H7 (cell line): ENCODE measurements around the gene LRP4. TPM values are rescaled to one million over a fixed set of nuclear protein-coding genes. Genes with fewer than 3 reads are reported as not detected.
"Not testable (repeated sequence)": the region's sequence is repeated elsewhere in the genome, so short reads cannot be mapped to it uniquely, and the experiment has no call there.

ENCODE experiments used
- DNase-seq: peaks from one replicate; pipeline ENCODE4 v3.0.0; 2012
- H3K27me3 ChIP-seq: 2 replicates; pipeline ENCODE4 v1.6.0; 2011; ENCODE audit warnings: mild to moderate bottlenecking, low read length; ENCODE audit not compliant: control insufficient read depth, insufficient read depth
- H3K36me3 ChIP-seq: replicated peaks from 2 replicates; pipeline ENCODE4 v1.5.1; 2011; ENCODE audit warnings: low read length; ENCODE audit not compliant: control insufficient read depth, insufficient read depth
- H3K4me3 ChIP-seq: 2 replicates; pipeline ENCODE4 v1.5.1; 2011; ENCODE audit warnings: low read depth, mild to moderate bottlenecking, control low read depth, low read length, moderate library complexity; ENCODE audit not compliant: insufficient read depth
- total RNA-seq: library from RNA; depleted of rRNA; stranded (reverse); fragments of >200 nt; shearing (Covaris generic); gene quantifications from 2 replicates; pipeline ENCODE4 v1.2.3, GENCODE V29; 2014

The LRP4 gene
- total RNA-seq, 1 experiment from 2014 or later = 16.7 TPM

DNA sequence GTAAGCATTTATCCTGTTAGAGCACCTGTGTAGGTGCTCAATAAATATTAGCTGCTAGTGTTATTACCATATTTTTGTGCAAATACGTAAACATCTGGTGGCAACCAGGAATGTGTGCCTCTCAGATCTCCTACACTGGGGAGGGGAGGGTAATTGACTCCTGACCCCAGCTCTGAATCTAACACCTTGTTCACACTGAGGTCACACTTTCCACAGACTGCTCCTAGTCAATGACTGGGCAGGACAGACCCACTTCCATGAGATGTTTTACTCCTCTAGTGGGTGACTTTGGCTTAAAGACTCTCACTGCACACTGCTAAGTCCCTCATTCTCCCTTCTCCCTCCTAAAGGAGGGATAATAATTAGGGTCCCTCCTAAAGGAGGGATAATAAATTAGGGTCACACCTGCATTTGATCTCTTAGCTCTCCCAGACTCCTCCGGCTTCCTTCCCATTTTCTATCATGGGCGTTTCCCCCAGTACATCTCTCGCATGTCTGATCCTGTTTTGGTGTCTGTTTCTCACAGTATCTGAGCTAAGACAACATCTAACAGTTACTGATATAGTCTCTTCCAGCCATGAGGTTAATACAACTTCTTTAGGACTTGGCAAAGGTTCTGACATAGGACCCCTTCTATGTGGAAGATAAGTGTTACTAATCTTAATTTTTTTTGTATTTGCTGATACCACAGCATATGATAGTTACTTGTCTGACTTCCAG, 26.2 kb upstream of the LRP4 start:
- no peaks in the 10 kb centered on the region for H3K27me3 ChIP-seq
- H3K4me3 ChIP-seq = no peak overlapping the region
- no peak for DNase-seq
- no peaks in the 10 kb centered on the region for H3K36me3 ChIP-seq

DNA sequence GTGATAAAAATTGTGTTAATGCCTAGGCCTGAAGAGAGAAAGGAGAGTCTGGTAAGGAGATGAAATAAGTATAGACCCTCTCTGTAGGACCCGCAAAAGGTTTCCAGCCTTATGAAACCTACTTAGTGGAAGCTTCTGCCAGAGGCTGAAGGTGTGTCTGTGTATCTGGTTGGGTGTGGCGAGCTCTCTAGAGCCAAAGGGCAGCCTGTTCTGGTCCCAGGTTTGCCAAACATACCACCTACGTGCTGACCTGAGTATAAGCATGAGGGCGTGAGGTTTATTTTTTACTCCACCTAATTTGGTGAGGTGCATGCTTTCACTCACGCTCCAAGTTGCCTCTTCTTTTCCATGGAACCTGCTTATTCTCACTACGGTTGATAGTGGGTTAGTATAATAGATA, 23.8 kb upstream of the LRP4 start:
- no peak overlapping the region for H3K4me3 ChIP-seq
- H3K27me3 ChIP-seq = no peaks in the 10 kb centered on the region
- no peaks in the 10 kb centered on the region for H3K36me3 ChIP-seq
- DNase-seq = no peak

DNA sequence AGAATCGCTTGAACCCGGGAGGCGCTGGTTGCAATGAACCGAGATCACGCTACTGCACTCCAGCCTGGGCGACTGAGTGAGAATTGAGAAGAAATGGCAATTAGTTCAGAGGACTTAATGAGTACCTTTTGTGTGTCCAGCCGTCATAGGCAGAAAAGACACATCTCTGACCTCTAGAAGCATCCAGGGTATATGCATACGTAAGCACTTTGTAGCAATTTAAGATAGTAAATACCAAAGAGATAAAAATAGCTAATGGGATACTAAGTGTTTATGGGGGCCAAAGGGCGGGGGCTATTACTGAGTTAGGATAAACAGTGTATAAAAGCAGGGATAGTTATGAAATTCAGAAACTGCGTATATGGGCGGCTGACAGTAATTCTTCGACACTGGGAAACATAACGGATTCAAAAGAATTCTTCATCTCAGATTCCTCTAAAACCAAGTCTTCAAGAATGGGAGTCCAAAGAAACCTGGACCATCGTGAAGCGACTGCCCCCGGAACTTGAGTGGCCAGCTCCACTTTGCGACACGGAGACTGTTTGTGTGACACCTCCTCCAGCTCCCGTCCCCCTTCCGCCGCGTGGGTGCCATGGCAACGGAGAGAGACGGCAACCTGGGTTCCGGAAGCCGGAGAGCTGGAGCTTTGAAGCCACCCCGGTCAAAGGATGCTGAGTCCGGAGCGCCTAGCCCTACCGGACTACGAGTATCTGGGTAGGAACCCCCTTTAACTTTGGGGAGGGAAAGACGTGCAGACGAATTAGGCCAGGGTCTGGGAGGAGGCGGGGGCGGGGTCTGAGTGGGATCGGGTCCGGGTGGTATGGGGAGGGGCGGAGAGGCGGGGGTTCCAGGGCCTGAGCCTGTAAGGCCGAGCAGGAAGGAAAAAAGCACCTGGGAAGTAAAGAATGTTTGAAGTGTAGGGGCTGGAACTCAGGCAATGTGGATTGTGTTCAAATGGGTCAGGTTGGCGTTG, 18.1 kb upstream of the LRP4 start, which contains the start of gene CSTPP1:
TSS of gene CSTPP1 (plus strand) at position 624 of the 973 bp plus-strand sequence. CDS start at position 669, 45 bp downstream.
- H3K36me3 ChIP-seq = no peaks in the 10 kb centered on the region
- no peaks in the 10 kb centered on the region for H3K27me3 ChIP-seq
- peak within 1 kb of the TSS; percentile 59 for H3K4me3 ChIP-seq
- peak; percentile 95 for DNase-seq

DNA sequence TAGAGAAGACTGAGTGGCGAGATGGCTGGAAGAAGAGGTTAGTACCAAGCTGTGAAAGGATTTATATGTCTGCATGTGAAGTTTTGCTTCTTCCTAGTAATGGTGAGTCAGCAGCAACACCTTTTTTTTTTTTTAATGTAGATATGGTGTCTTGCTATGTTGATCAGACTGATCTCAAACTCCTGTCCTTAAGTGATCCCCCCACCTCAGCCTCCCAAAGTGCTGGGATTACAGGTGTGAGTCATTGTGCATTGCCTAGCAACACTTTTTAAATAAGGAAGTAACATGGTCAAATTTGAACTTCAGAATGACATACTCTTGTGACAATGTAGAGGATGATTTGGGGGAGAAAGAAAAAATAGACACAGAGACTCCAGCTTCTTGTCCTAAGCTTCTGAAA, 11.7 kb upstream of the LRP4 start:
- Histone ChIP-seq H3K36me3 (no peaks in the 10 kb centered on the region), H3K27me3 (no peaks in the 10 kb centered on the region), H3K4me3 (no peak overlapping the region)
- no peak for DNase-seq

DNA sequence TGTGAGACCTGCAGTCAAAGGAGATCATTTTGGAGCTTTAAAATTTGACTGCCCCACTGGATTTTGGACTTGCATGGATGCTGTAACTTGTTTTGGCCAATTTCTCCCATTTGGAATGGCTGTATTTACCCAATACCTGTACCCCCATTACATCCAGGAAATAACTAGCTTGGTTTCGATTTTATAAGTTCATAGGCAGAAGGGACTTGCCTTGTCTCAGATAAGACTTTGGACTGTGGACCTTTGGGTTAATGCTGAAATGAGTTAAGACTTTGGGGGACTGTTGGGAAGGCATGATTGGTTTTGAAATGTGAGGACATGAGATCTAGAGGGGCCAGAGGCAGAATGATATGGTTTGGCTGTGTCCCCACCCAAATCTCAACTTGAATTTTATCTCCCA, 10.4 kb upstream of the LRP4 start:
- H3K4me3 ChIP-seq, H3K27me3 ChIP-seq, H3K36me3 ChIP-seq, DNase-seq: not testable (repeated sequence)

DNA sequence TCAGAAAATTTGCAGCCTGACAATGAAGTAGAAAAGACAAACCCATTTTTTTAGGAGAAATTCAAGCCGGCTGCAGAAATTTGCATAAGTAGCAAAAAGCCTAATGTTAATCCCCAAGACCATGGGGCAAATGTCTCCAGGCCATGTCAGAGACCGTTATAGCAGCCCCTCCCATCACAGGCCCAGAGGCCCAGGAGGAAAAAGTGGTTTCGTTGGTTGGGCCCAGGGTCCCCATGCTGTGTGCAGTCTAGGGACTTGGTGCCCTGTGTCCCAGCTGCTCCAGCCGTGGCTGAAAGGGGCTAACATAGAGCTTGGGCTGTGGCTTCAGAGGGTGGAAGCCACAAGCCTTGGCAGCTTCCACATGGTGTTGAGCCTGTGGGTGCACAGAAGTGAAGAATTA, 9.6 kb upstream of the LRP4 start:
- not testable (repeated sequence) for H3K27me3 ChIP-seq, H3K36me3 ChIP-seq, H3K4me3 ChIP-seq, DNase-seq

DNA sequence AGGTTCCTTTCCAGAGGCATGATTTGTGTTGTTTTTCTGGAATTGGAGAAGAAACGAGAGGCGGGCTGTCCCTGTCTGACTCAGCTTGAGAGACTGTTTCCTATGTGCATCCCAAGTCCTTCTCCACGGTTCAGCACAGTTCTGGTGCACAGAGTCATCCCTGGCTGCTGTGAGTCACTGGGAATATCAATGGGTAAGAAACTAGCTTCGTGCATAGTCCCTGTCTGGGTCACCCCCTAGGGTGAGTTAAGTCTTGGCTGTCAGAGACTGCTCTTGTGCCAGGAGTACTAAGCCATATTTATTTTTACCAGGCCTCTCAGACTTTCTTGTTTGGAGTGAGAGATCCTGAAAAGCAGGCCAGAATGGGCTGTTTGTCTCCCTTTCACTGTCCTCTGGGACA, 2.4 kb upstream of the LRP4 start:
- Histone ChIP-seq H3K27me3 (peaks cover 10% of the 10 kb centered on the region; the same call in 1 of the 2 replicates), H3K36me3 (no peaks in the 10 kb centered on the region), H3K4me3 (no peak overlapping the region)
- DNase-seq = no peak

DNA sequence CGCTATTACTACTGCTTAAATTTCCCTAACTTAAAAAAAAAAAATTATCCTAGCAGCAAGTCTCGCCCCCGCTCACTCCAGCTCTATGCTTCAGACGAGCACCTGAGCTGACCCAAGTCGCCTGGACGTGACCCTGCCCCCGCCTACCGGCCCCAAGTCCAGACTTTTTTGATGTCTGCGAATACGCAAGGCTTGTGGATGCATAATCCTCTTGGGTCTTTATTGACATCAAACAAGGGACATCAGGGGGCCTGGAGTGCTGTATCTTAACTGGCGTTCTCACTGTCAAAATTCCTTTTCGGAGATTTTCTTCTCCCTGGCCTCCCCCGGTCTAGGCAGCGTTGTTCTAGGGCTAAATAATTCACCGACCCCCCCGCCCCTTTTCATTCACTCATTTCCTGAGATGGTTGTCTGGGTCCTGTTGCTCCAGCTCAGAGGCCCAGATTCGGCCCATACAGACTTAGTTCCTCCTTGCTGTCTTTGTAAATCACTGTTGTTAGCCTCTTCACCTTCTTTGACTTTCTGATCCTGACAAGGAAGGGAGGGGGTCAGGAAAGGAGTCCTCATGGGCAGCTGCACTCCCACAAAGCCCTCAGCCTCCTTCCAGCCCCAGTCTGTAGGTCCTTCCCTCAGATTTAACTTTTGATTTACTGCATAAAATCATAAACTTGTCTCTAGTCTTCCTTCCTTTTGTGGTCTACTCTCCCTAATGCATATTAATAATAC, 601 bp upstream of the LRP4 start:
- peak; percentile 64 for DNase-seq
- peaks cover 10% of the 10 kb centered on the region; the same call in 1 of the 2 replicates for H3K27me3 ChIP-seq
- H3K36me3 ChIP-seq = no peaks in the 10 kb centered on the region
- H3K4me3 ChIP-seq = peak overlapping the region; percentile 45

DNA sequence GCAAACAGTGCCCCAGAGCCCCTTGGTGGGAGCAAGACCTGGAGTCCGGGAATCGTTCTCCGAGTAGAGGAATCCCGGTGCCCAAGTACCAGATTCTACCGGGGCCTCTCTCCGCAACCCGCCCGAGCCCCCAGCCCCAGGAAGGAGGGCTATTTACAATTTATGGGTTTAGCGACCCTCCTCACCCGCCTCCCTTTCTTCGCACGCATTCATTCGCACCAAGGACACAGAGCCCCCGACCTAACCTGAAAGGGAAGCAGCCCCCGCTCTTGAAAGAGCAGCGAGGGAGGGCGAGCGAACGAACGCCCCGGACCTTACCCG, 628 bp downstream of the LRP4 start:
- peak; percentile 64 for DNase-seq
- H3K36me3 ChIP-seq = no peaks in the 10 kb centered on the region
- H3K27me3 ChIP-seq = peaks cover 10% of the 10 kb centered on the region; the same call in 1 of the 2 replicates
- H3K4me3 ChIP-seq = peak overlapping the region; percentile 76

DNA sequence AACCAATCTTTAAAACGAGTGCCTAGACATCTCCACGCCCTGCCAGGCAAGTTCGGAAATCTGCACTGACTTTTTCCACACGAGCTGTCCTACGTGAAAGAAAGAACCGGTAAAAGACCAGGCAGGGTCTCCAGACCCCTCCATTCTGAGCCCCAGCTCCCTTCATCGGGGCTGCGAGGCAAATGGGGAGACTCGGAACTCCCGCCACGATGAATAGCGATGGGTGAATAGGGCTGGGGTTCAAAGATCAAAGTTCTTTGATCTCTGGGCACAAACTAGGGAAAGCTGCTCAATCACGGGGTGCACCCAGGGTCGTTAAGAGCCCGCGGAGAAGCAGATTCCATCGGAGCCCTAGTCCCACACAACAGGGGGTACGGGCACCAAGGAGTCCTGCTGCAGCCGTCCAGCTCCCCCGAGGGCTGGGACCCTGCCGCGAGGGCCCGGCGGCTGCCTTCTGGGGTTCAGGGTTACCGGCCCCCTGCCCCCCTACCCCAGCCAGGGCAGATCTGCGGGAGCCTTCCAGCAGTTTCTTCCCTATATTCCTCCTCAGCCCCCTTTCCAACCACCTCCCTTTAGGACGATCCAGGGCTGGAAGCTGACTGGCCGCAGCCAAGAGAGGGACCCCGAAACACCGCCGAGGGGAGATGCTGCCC, 1.1 kb downstream of the LRP4 start:
- H3K36me3 ChIP-seq = no peaks in the 10 kb centered on the region
- peaks cover 10% of the 10 kb centered on the region; the same call in 1 of the 2 replicates for H3K27me3 ChIP-seq
- DNase-seq = peak; percentile 68
- H3K4me3 ChIP-seq = peak overlapping the region; percentile 76

DNA sequence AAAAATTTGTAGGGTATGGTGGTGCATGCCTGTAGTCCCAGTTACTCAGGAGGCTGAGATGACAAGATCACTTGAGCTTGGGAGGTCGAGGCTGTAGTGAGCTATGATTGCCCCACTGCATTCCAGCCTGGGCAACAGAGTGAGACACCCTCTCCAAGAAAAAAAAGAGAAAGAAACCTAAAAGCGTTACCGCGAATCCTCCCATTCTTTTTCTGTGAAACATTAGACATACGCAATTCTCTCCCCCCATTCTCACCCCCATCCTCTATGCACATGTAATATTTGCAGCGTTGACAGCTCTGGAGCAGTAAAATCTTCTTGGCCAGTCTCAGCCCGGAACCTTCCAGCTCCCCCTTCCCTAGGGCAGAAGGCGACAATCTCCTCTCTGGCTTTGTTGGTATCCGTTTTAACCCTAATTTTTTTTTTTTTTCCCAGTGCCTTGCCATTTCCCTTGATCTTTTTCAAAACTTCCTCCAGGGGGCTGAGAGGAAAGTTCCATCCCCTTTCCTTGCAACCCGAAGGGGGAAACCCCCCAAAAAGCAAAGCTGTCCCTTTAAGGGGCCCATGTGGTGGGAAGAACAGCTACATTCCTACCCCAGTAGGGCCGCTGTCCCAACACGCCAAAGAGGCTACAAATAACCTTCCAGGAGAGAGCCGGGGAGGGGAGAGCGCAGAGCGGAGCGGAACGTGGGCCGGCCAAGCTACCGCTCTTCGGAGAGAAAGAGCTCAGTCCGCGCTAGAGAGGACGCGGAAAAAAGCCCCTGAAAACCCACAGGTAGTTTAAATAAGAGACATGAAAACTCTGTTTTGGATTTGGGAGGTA, 1.9 kb downstream of the LRP4 start:
- peak overlapping the region; percentile 76 for H3K4me3 ChIP-seq
- H3K36me3 ChIP-seq = no peaks in the 10 kb centered on the region
- H3K27me3 ChIP-seq = peaks cover 10% of the 10 kb centered on the region; the same call in 1 of the 2 replicates
- DNase-seq = peak; percentile 86

DNA sequence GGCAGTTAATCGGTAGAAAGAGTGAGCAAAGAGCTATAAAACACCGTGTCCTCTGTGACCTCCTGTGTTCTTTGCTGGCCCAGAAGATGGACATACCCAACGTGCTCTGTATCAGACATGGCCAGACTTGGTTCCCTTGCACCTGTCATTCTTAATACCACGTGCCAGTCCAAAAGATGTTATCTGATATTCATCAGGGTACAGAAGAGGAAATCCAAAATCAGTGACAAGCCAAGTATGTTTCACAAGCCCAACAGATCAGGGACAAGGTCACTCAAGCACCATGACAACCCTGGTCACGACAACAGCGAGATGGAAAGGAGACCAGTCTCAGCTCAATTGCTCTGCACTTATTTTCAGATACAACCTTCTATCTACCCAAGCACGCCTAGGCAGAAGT, 3.4 kb downstream of the LRP4 start:
- peaks cover 10% of the 10 kb centered on the region; the same call in 1 of the 2 replicates for H3K27me3 ChIP-seq
- no peak for DNase-seq
- no peak overlapping the region for H3K4me3 ChIP-seq
- no peaks in the 10 kb centered on the region for H3K36me3 ChIP-seq

DNA sequence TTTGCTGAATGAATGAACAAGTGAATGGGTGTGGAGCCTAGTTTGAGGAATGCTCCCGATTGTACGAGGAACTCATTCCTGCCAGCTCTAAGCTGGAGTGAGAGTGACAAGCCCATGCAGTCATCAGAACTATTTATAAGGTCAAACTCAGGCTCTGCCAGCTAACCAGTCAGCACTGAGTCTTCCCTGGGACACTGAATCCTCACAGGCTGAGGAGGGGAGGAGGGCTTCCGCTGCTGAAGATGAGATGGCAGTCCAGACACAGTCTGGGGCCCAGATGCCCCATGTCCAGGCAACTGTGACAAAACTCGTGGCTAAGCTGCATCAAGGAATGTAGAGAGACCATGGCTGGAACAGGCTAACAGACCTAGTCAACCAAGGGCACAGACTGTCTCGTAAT, 4.0 kb downstream of the LRP4 start:
- no peak for DNase-seq
- H3K4me3 ChIP-seq = no peak overlapping the region
- no peaks in the 10 kb centered on the region for H3K36me3 ChIP-seq
- H3K27me3 ChIP-seq = peaks cover 10% of the 10 kb centered on the region; the same call in 1 of the 2 replicates
